SK-N-SH (cell line): ENCODE results near the gene PATL2. TPM values are rescaled to one million over a fixed set of nuclear protein-coding genes. Genes with fewer than 3 reads are reported as not detected.

Experiments used
- CTCF ChIA-PET: fragments of 300-600, 350-600 bp; formaldehyde crosslinking; extraction: SDS; loops from one replicate; lab custom pipeline; 2021; lab: Yijun Ruan, JAX
- POLR2A ChIA-PET: fragments of 350-600 bp; sonication (Branson Sonifier 250); formaldehyde crosslinking; extraction: SDS; loops from one replicate; lab custom pipeline; 2020; ENCODE audit warnings: antibody characterized with exemption, inconsistent platforms; lab: Yijun Ruan, JAX
- DNase-seq: peaks from one replicate; pipeline ENCODE4 v3.0.0; 2012
- H2AFZ ChIP-seq: fragments of 200-600 bp; sonication (generic); 2 replicates; pipeline ENCODE4 v1.8.1; 2016; ENCODE audit warnings: antibody characterized with exemption, mild to moderate bottlenecking, low read depth
- H3F3A ChIP-seq: fragments of 200-600 bp; sonication (generic); replicated peaks from 2 replicates; pipeline ENCODE3; 2016; ENCODE audit warnings: antibody characterized with exemption, mild to moderate bottlenecking; ENCODE audit not compliant: insufficient read depth
- H3K27ac ChIP-seq, 2 experiments: fragments of 200-500 bp in 1 of 2; fragments of 200-600 bp in 1 of 2; sonication (Bioruptor generic) in 1 of 2; sonication (generic), shearing (Covaris generic) in 1 of 2; 2 replicates each; pipeline versions ENCODE4 v1.5.1 to v1.6.1; 2014 to 2016; ENCODE audit warnings: low read depth in 2 of 2, inconsistent platforms in 1 of 2, low read length in 1 of 2, mild to moderate bottlenecking in 1 of 2, mixed read lengths in 1 of 2
- H3K27me3 ChIP-seq: fragments of 200-600 bp; sonication (generic), shearing (Covaris generic); 2 replicates; pipeline ENCODE4 v1.6.1; 2016; ENCODE audit warnings: mixed run types; ENCODE audit not compliant: insufficient read depth
- H3K36me3 ChIP-seq, 2 experiments: fragments of 200-500 bp in 1 of 2; fragments of 200-600 bp in 1 of 2; sonication (Bioruptor generic) in 1 of 2; sonication (generic) in 1 of 2; replicated peaks in 1 of 2; 2 replicates each; pipeline versions ENCODE3 to v1.5.1; 2014 to 2016; ENCODE audit warnings: low read length in 1 of 2, mild to moderate bottlenecking in 1 of 2; ENCODE audit not compliant: insufficient read depth in 2 of 2, control insufficient read depth in 1 of 2
- H3K4me1 ChIP-seq, 2 experiments: fragments of 200-500 bp in 1 of 2; fragments of 200-600 bp in 1 of 2; sonication (Bioruptor generic) in 1 of 2; sonication (generic), shearing (Covaris generic) in 1 of 2; 2 replicates each; pipeline versions ENCODE4 v1.5.1 to v1.6.1; 2014 to 2016; ENCODE audit warnings: low read depth in 1 of 2, low read length in 1 of 2, mixed run types in 1 of 2; ENCODE audit not compliant: insufficient read depth in 2 of 2, control insufficient read depth in 1 of 2
- H3K4me2 ChIP-seq: fragments of 200-600 bp; sonication (generic), shearing (Covaris generic); 2 replicates; pipeline ENCODE4 v1.6.1; 2017; ENCODE audit warnings: mixed run types
- H3K4me3 ChIP-seq, 2 experiments: fragments of 200-500 bp in 1 of 2; fragments of 200-600 bp in 1 of 2; sonication (Bioruptor generic) in 1 of 2; sonication (generic), shearing (Covaris generic) in 1 of 2; 2 replicates each; pipeline versions ENCODE4 v1.5.1 to v1.8.1; 2014 to 2016; ENCODE audit warnings: low read depth in 2 of 2, inconsistent platforms in 1 of 2, low read length in 1 of 2, mild to moderate bottlenecking in 1 of 2, mixed read lengths in 1 of 2, moderate library complexity in 1 of 2
- H3K79me2 ChIP-seq: fragments of 200-600 bp; sonication (generic); 2 replicates; pipeline ENCODE4 v1.8.1; 2017; ENCODE audit warnings: mild to moderate bottlenecking; ENCODE audit not compliant: insufficient read depth
- H3K9ac ChIP-seq: fragments of 200-600 bp; sonication (generic); 2 replicates; pipeline ENCODE4 v1.6.1; 2017; ENCODE audit warnings: mixed run types
- H3K9me2 ChIP-seq: fragments of 200-600 bp; sonication (generic); 2 replicates; pipeline ENCODE4 v1.6.1; 2017; ENCODE audit warnings: mixed run types
- H3K9me3 ChIP-seq: fragments of 200-600 bp; sonication (generic); 2 replicates; pipeline ENCODE4 v1.6.1; 2017; ENCODE audit warnings: mixed run types, mild to moderate bottlenecking, moderate library complexity
- H4K20me1 ChIP-seq: fragments of 200-600 bp; sonication (generic); 2 replicates; pipeline ENCODE4 v1.6.1; 2017; ENCODE audit warnings: mild to moderate bottlenecking, mixed run types; ENCODE audit not compliant: insufficient read depth
- ELF1 ChIP-seq: IDR thresholded peaks from 2 replicates; pipeline ENCODE4 v1.4.0; 2012
- EP300 ChIP-seq, 2 experiments: IDR thresholded peaks; 2 replicates each; pipeline versions ENCODE4 v1.4.0 to v1.6.1; 2012; ENCODE audit warnings: borderline replicate concordance in 1 of 2, low read depth in 1 of 2, low read length in 1 of 2
- EZH2phosphoT487 ChIP-seq: fragments of 200-600 bp; sonication (generic); IDR thresholded peaks from 2 replicates; pipeline ENCODE4 v1.6.1; 2017; ENCODE audit warnings: low read depth, mixed run types, mild to moderate bottlenecking, antibody characterized with exemption, moderate library complexity, borderline replicate concordance
- FOXJ3 ChIP-seq: sonication (generic); formaldehyde crosslinking; IDR thresholded peaks from 2 replicates; pipeline ENCODE4 v1.5.1; 2020; ENCODE audit warnings: mild to moderate bottlenecking, missing genetic modification reagents
- GABPA ChIP-seq: IDR thresholded peaks from 2 replicates; pipeline ENCODE4 v1.4.0; 2012; ENCODE audit warnings: low read depth, mild to moderate bottlenecking
- IRF3 ChIP-seq: fragments of 150-350 bp; IDR thresholded peaks from 2 replicates; pipeline ENCODE4 v1.6.1; 2016; ENCODE audit warnings: mild to moderate bottlenecking, low read depth, low read length
- JUND ChIP-seq: IDR thresholded peaks from 2 replicates; pipeline ENCODE4 v1.4.0; 2012
- MEF2A ChIP-seq: IDR thresholded peaks from 2 replicates; pipeline ENCODE4 v1.4.0; 2012; ENCODE audit warnings: low read depth, borderline replicate concordance
- MXI1 ChIP-seq: IDR thresholded peaks from 2 replicates; pipeline ENCODE4 v1.6.1; 2012; ENCODE audit warnings: mild to moderate bottlenecking, low read depth, low read length, improper control_type of control experiment
- NRF1 ChIP-seq: IDR thresholded peaks from 2 replicates; pipeline ENCODE4 v1.6.1; 2012; ENCODE audit warnings: low read depth, mild to moderate bottlenecking, low read length
- PBX3 ChIP-seq: IDR thresholded peaks from 2 replicates; pipeline ENCODE4; 2012
- POLR2AphosphoS5 ChIP-seq: IDR thresholded peaks from 2 replicates; pipeline ENCODE4 v1.6.1; 2012; ENCODE audit warnings: low read depth, low read length
- REST ChIP-seq: IDR thresholded peaks from 2 replicates; pipeline ENCODE4 v1.6.1; 2012; ENCODE audit warnings: mild to moderate bottlenecking, low read depth, low read length, moderate library complexity
- RFX5 ChIP-seq: IDR thresholded peaks from 2 replicates; pipeline ENCODE4 v1.6.1; 2012; ENCODE audit warnings: mild to moderate bottlenecking, improper control_type of control experiment, low read length
- RXRA ChIP-seq: IDR thresholded peaks from 2 replicates; pipeline ENCODE4 v1.4.0; 2012; ENCODE audit warnings: low read depth, mild to moderate bottlenecking, borderline replicate concordance
- SIN3A ChIP-seq: IDR thresholded peaks from 2 replicates; pipeline ENCODE4 v1.6.1; 2012; ENCODE audit warnings: low read depth, mild to moderate bottlenecking, low read length, moderate library complexity, borderline replicate concordance
- TAF1 ChIP-seq: IDR thresholded peaks from 2 replicates; pipeline ENCODE4 v1.6.1; 2012; ENCODE audit warnings: low read depth, mild to moderate bottlenecking, low read length, moderate library complexity, borderline replicate concordance
- USF1 ChIP-seq: IDR thresholded peaks from 2 replicates; pipeline ENCODE4 v1.4.0; 2012; ENCODE audit warnings: low read depth, borderline replicate concordance
- YY1 ChIP-seq: IDR thresholded peaks from 2 replicates; pipeline ENCODE4 v1.4.0; 2012; ENCODE audit warnings: low read depth, mild to moderate bottlenecking
- ZBTB33 ChIP-seq: IDR thresholded peaks from 2 replicates; pipeline ENCODE4 v1.4.0; 2012; ENCODE audit warnings: low read depth, borderline replicate concordance
- WGBS: methylation state at CpG from one replicate; pipeline ENCODE4 v1.1.6; 2017; ENCODE audit warnings: low lambda C conversion rate; 5-methylcytosine and 5-hydroxymethylcytosine counted together
- polyA plus RNA-seq, 3 experiments: library from polyadenylated mRNA; depleted of rRNA; stranded (reverse); fragments of >200 nt; gene quantifications; 2 replicates each; pipeline ENCODE4 v1.2.3, GENCODE V29; 2012

The PATL2 gene
- polyA plus RNA-seq, 1 of the 3 experiments (the other 2 are of a cell fraction): 0.31 TPM

- Histone ChIP-seq H3K27me3 (no peaks in the 10 kb centered on the region), H3K9me2 (no peaks in the 10 kb centered on the region), H3K79me2 (peaks cover 28% of the 10 kb centered on the region), H3F3A (peaks cover 3% of the 10 kb centered on the region), H4K20me1 (no peaks in the 10 kb centered on the region), H3K9me3 (no peaks in the 10 kb centered on the region), H3K27ac (peak within 1 kb of the TSS; percentile 84 to 93), H3K4me1 (peaks cover 7% of the 10 kb centered on the region in 2 experiments; a peak in 3 of 4 replicates), H3K9ac (peak within 1 kb of the TSS; percentile 92), H3K4me3 (peak within 1 kb of the TSS; percentile 90 to 95), H3K4me2 (peak within 1 kb of the TSS; percentile 85), H3K36me3 (peaks cover 12 to 22% of the 10 kb centered on the region in 2 experiments), H2AFZ (peak within 1 kb of the TSS; percentile 98)
- ChIA-PET POLR2A (interaction anchor here (0.6 to 3.0 kb wide), 12 partner anchors 14 to 260 kb away, joined by 3 to 22 read pairs (median 4); partner anchors contain the start of genes B2M, EIF3J, PATL2 and TRIM69), CTCF (interaction anchor here (0.6 to 3.4 kb wide), 32 partner anchors 9 to 811 kb away, joined by 3 to 66 read pairs (median 4); partner anchors contain the start of genes B2M, EIF3J, PATL2 and TRIM69)
- peak; percentile 94 for DNase-seq
- WGBS: 70% methylated on average over 10 of the region's 53 CpGs
- no peak for TF ChIP-seq EZH2phosphoT487
- no peak for TF ChIP-seq MEF2A
- no peak for TF ChIP-seq FOXJ3
- TF ChIP-seq JUND: no peak
- TF ChIP-seq RXRA: no peak
- peak; percentile 93 for TF ChIP-seq NRF1
- peak; percentile 75; the same call in 1 of the 2 replicates for TF ChIP-seq RFX5
- peak; percentile 93 for TF ChIP-seq POLR2AphosphoS5
- TF ChIP-seq IRF3: no peak; the same call in 1 of the 2 replicates
- TF ChIP-seq ZBTB33: 0 out of 2 replicates have a peak, but pooled peaks have one; percentile 32
- peak; percentile 96 for TF ChIP-seq YY1
- peak; percentile 90 for TF ChIP-seq USF1
- 0 out of 2 replicates have a peak, but pooled peaks have one; percentile 15 for TF ChIP-seq REST
- TF ChIP-seq TAF1: peak; percentile 85
- peak; percentile 29; the same call in 1 of the 2 replicates for TF ChIP-seq SIN3A
- peak; percentile 29; the same call in 1 of the 2 replicates for TF ChIP-seq MXI1
- peak; percentile 74 for TF ChIP-seq ELF1
- TF ChIP-seq GABPA: peak; percentile 89
- 0 out of 2 replicates have a peak, but pooled peaks have one; percentile 7 for TF ChIP-seq PBX3
- TF ChIP-seq EP300 (IDR thresholded peaks at IDR 0.05; ENCODE audit: borderline replicate concordance in 1 of 2, low read depth in 1 of 2, low read length in 1 of 2): peak in 1 of 2 experiments; percentile 23; a peak in 1 of 4 replicates
Measured at GRCh38 chr15:44663410-44664308, 47.5 kb downstream of the PATL2 start, which contains the start of gene SPG11. SPG11 (minus strand) TSS chr15:44663662; CDS start chr15:44663647, 15 bp downstream.
